GM23338 (cell line): ENCODE data around the gene LEKR1. TPM values are rescaled to one million over a fixed set of nuclear protein-coding genes. Genes with fewer than 3 reads are reported as not detected.

ENCODE experiments used
- ATAC-seq: fragments of 200-7000 bp; cut with Tn5 transposase; 3 replicates; pipeline ENCODE4 v1.9.1; 2020
- DNase-seq: peaks from one replicate; pipeline ENCODE4 v3.0.0-alpha.2; 2015; ENCODE audit warnings: low spot score
- H2AFZ ChIP-seq: fragments of 200-600 bp; sonication (generic); 2 replicates; pipeline ENCODE4 v1.8.0; 2016; ENCODE audit warnings: antibody characterized with exemption, mild to moderate bottlenecking, moderate library complexity
- H3F3A ChIP-seq: fragments of 200-600 bp; sonication (generic); replicated peaks from 2 replicates; pipeline ENCODE4 v1.8.0; 2017; ENCODE audit warnings: antibody characterized with exemption, mixed run types, low read depth
- H3K27ac ChIP-seq: fragments of 200-600 bp; sonication (generic); 2 replicates; pipeline ENCODE4 v1.6.1; 2016; ENCODE audit warnings: low read depth
- H3K27me3 ChIP-seq: fragments of 200-600 bp; sonication (generic); 2 replicates; pipeline ENCODE4 v1.8.0; 2016; ENCODE audit warnings: mild to moderate bottlenecking, mixed run types, moderate library complexity; ENCODE audit not compliant: insufficient read depth
- H3K36me3 ChIP-seq: fragments of 200-600 bp; sonication (generic); 2 replicates; pipeline ENCODE4 v1.8.0; 2016; ENCODE audit warnings: mild to moderate bottlenecking; ENCODE audit not compliant: insufficient read depth
- H3K4me1 ChIP-seq: fragments of 200-600 bp; sonication (generic); 2 replicates; pipeline ENCODE4 v1.8.0; 2016; ENCODE audit warnings: mild to moderate bottlenecking, moderate library complexity; ENCODE audit not compliant: insufficient read depth
- H3K4me2 ChIP-seq: fragments of 200-600 bp; sonication (generic); 2 replicates; pipeline ENCODE4 v1.7.1; 2017; ENCODE audit warnings: mixed run types
- H3K4me3 ChIP-seq: fragments of 200-600 bp; sonication (generic); 2 replicates; pipeline ENCODE4 v1.6.1; 2016; ENCODE audit warnings: mixed run types
- H3K79me2 ChIP-seq: fragments of 200-600 bp; sonication (generic); replicated peaks from 2 replicates; pipeline ENCODE4 v1.8.0; 2017; ENCODE audit warnings: mild to moderate bottlenecking; ENCODE audit not compliant: insufficient read depth
- H3K9me2 ChIP-seq: fragments of 200-600 bp; sonication (generic); 2 replicates; pipeline ENCODE4 v1.8.0; 2017; ENCODE audit not compliant: insufficient read depth
- H4K20me1 ChIP-seq: fragments of 200-600 bp; sonication (generic); replicated peaks from 2 replicates; pipeline ENCODE4 v1.8.0; 2017; ENCODE audit warnings: mild to moderate bottlenecking; ENCODE audit not compliant: insufficient read depth
- H3K27ac Mint-ChIP-seq: 2 replicates; pipeline ENCODE4 v1.8.0; 2020; ENCODE audit warnings: inconsistent platforms, mild to moderate bottlenecking, moderate library complexity, mixed read lengths
- H3K27me3 Mint-ChIP-seq: 3 replicates; pipeline ENCODE4 v1.8.0; 2022; ENCODE audit warnings: low read depth, mild to moderate bottlenecking, moderate library complexity, mixed read lengths, inconsistent platforms; ENCODE audit not compliant: insufficient read depth, poor library complexity
- H3K36me3 Mint-ChIP-seq: 3 replicates; pipeline ENCODE4 v1.8.0; 2021; ENCODE audit warnings: low read depth, mild to moderate bottlenecking, inconsistent platforms, moderate library complexity, mixed read lengths
- H3K4me1 Mint-ChIP-seq: 3 replicates; pipeline ENCODE4 v1.8.0; 2020; ENCODE audit warnings: mild to moderate bottlenecking, inconsistent platforms, mixed read lengths
- H3K4me3 Mint-ChIP-seq: 3 replicates; pipeline ENCODE4 v1.8.0; 2021; ENCODE audit warnings: moderate library complexity, mild to moderate bottlenecking, inconsistent platforms, mixed read lengths
- H3K9me3 Mint-ChIP-seq: 3 replicates; pipeline ENCODE4 v1.8.0; 2020; ENCODE audit warnings: moderate library complexity, mild to moderate bottlenecking, inconsistent platforms, mixed read lengths
- CREB1 ChIP-seq: fragments of 250-450 bp; sonication (Bioruptor Pico); IDR thresholded peaks from 2 replicates; pipeline ENCODE4 v1.5.0; 2020; ENCODE audit warnings: low read depth, mild to moderate bottlenecking, moderate library complexity
- CTCF ChIP-seq, 2 experiments: fragments of 200-600 bp in 1 of 2; sonication (generic) in 1 of 2; conservative IDR thresholded peaks; 2 replicates each; pipeline versions ENCODE4 v1.5.1 to v1.6.1; 2016 to 2017; ENCODE audit warnings: antibody characterized with exemption in 2 of 2, low read depth in 2 of 2, mild to moderate bottlenecking in 2 of 2, moderate library complexity in 1 of 2
- ETS1 ChIP-seq: IDR thresholded peaks from 2 replicates; pipeline ENCODE4 v1.6.1; 2016; ENCODE audit warnings: antibody characterized with exemption
- EZH2 ChIP-seq: fragments of 200-600 bp; sonication (generic); IDR thresholded peaks from one replicate; pipeline ENCODE4 v1.8.0; 2017; ENCODE audit warnings: antibody characterized with exemption, mild to moderate bottlenecking, low read depth; ENCODE audit not compliant: unreplicated experiment
- JUNB ChIP-seq: IDR thresholded peaks from one replicate; pipeline ENCODE4 v1.6.1; 2016; ENCODE audit warnings: antibody characterized with exemption; ENCODE audit not compliant: unreplicated experiment
- NANOG ChIP-seq: IDR thresholded peaks from 2 replicates; pipeline ENCODE4 v1.6.1; 2016; ENCODE audit warnings: antibody characterized with exemption, borderline replicate concordance
- POLR2AphosphoS5 ChIP-seq: IDR thresholded peaks from 2 replicates; pipeline ENCODE4 v1.6.1; 2016; ENCODE audit warnings: antibody characterized with exemption, low read depth
- REST ChIP-seq: IDR thresholded peaks from one replicate; pipeline ENCODE4 v1.6.1; 2018; ENCODE audit warnings: antibody characterized with exemption; ENCODE audit not compliant: unreplicated experiment
- ZNF331 ChIP-seq: fragments of 250-450 bp; sonication (Bioruptor Pico); IDR thresholded peaks from 2 replicates; pipeline ENCODE4 v1.5.0; 2020; ENCODE audit warnings: low read depth, mild to moderate bottlenecking, moderate library complexity
- ZNF462 ChIP-seq: fragments of 250-450 bp; sonication (Bioruptor Pico); IDR thresholded peaks from 2 replicates; pipeline ENCODE4 v1.5.0; 2020; ENCODE audit warnings: mild to moderate bottlenecking, moderate library complexity
- polyA plus RNA-seq: library from polyadenylated mRNA; unstranded; fragments of >200 nt; fragmentation: Nextera tagmentation; extraction: Ambion mirVana; gene quantifications from 2 replicates; pipeline ENCODE4 v1.2.1, GENCODE V29; 2016
- total RNA-seq: library from RNA; depleted of rRNA; stranded (reverse); fragments of >200 nt; shearing (Covaris generic); gene quantifications from 2 replicates; pipeline ENCODE4 v1.2.3, GENCODE V29; 2014

The LEKR1 gene
- total and polyA plus RNA-seq, 2 experiments from 2014 or later = not detected

- Mint-ChIP-seq H3K4me1 (no peaks in the 10 kb centered on the region), H3K9me3 (no peaks in the 10 kb centered on the region), H3K36me3 (no peaks in the 10 kb centered on the region), H3K27ac (no peak overlapping the region), H3K27me3 (no peaks in the 10 kb centered on the region), H3K4me3 (no peak overlapping the region)
- no peaks in the 10 kb centered on the region for H4K20me1 ChIP-seq
- TF ChIP-seq ZNF462 (CRISPR knock-in tag) = no peak
- TF ChIP-seq ZNF331 (CRISPR knock-in tag) = no peak
- no peak for TF ChIP-seq POLR2AphosphoS5
- no peaks in the 10 kb centered on the region for H3K9me2 ChIP-seq
- no peaks in the 10 kb centered on the region for H3K79me2 ChIP-seq
- DNase-seq (no peak), ATAC-seq (no peak)
- no peaks in the 10 kb centered on the region for H3K4me1 ChIP-seq
- no peak overlapping the region for H3K27ac ChIP-seq
- H3K4me2 ChIP-seq = no peak overlapping the region
- H3K36me3 ChIP-seq = no peaks in the 10 kb centered on the region
- H3K27me3 ChIP-seq = no peaks in the 10 kb centered on the region
- no peak overlapping the region for H3K4me3 ChIP-seq
- H2AFZ ChIP-seq = no peak overlapping the region
- H3F3A ChIP-seq = no peaks in the 10 kb centered on the region
These were observed 195.5 kb downstream of the LEKR1 start for GRCh38 chr3:157021679-157022078.

- Histone ChIP-seq H3K36me3 (no peaks in the 10 kb centered on the region), H3F3A (no peaks in the 10 kb centered on the region), H3K27ac (no peak overlapping the region), H3K9me2 (no peaks in the 10 kb centered on the region; the same call in 1 of the 2 replicates), H3K4me1 (no peaks in the 10 kb centered on the region), H3K4me3 (no peak overlapping the region), H3K4me2 (no peak overlapping the region), H3K79me2 (no peaks in the 10 kb centered on the region), H4K20me1 (no peaks in the 10 kb centered on the region), H2AFZ (peak overlapping the region; percentile 23; the same call in 1 of the 2 replicates), H3K27me3 (no peaks in the 10 kb centered on the region)
- no peaks in the 10 kb centered on the region for H3K27me3 Mint-ChIP-seq
- DNase-seq (no peak), ATAC-seq (no peak)
- H3K4me3 Mint-ChIP-seq = no peak overlapping the region
- H3K27ac Mint-ChIP-seq = no peak overlapping the region
- H3K9me3 Mint-ChIP-seq = no peaks in the 10 kb centered on the region
- H3K36me3 Mint-ChIP-seq = no peaks in the 10 kb centered on the region
- no peaks in the 10 kb centered on the region for H3K4me1 Mint-ChIP-seq
- TF ChIP-seq ETS1 (no peak), CTCF (conservative IDR thresholded peaks at IDR 0.05; ENCODE audit: low read depth in 2 of 2) (no peak), CREB1 (no peak), JUNB (no peak), POLR2AphosphoS5 (no peak), ZNF331 (CRISPR knock-in tag) (no peak), NANOG (no peak), EZH2 (no peak), REST (no peak)
These were observed 197.1 kb downstream of the LEKR1 start for GRCh38 chr3:157023226-157023625.
